ENCODE results near the gene PRKCQ.

The PRKCQ gene

GRCh38 chr10:6567203-6567703, 12.8 kb downstream of the PRKCQ start:
- DNase-seq (ENCODE audit: low spot score) = no peak

DNA sequence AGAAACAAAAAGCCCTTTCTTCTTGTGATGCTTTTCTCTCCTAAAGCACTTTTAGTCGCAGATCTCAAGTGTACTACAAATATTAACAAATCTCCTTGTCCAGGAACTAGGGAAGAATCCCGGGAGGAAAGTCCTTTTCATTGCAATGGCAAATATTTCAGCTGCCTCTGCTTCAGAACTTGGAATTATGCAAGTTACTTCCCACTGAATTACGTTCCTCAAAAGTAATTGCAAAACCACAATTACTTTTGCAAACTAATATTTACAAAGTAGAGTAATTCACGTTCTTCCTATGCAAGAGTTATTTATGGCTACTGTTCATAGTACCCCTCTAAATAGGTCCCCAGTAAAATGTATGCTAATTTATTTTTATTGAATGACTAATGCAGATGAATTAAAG, 14.5 kb downstream of the PRKCQ start:
- no peak for DNase-seq (ENCODE audit: low spot score)

GRCh38 chr10:6564367-6564766, 15.7 kb downstream of the PRKCQ start:
- no peak for DNase-seq (ENCODE audit: low spot score)

DNA sequence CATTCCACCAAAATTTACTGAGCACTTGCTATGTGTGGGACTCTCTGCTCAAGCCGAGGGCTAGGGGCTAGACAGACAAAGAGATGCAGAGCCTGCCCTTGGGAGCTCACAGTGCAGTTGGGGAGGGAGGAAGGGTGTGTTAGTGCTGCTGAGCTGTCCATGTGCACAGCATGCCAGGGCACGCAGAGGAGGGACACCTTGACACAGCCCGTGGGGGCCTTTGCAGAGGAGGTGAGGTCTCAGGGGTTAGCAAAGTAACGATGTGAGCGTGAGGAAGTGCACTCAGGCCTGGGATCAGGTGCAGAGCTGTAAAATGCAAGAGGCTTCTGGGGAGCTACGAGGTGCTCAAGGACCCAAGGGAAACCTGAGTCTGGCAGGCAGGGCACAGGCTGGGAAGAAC, 16.3 kb downstream of the PRKCQ start:
- DNase-seq (ENCODE audit: low spot score) = no peak

DNA sequence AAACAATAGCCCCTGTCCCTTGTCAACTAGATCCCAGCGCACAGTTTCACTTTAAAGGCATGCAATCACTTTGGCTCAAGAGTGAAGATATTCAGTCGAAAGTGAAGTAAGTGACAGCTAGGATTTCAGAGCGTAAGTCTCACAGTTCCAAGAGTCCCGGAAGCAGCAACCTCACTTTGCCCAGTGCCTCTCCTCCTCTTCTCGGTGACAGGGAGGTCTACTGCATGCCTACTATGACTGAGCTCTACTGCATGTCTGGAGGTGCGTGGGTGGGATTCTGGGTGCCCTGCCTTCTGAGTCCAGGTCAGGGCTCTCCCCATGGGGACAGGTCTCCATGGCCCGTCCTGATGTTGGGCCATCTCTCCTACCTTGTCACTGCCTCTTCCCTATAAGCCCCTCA, 17.0 kb downstream of the PRKCQ start:
- no peak for DNase-seq (ENCODE audit: low spot score)

DNA sequence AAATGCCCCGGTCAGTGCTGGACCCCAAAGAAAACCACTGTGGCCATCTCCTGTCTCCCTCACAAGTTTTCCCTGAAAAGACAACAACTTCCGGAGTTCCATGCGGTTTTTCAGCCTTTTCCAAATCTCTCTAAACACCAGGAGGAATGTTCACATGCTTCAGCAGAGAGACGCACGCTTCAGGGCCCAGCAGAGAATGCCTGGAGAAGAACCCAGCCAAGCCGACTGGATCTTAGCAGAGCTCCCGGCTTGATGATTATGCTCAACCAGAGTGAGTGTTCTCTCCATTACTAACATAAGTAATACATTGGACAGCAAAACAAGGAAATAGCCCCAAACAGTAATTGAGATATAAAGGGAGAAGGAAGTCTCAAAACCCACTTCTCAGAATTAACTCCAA, 17.9 kb downstream of the PRKCQ start:
- DNase-seq (ENCODE audit: low spot score) = no peak

GRCh38 chr10:6561552-6561951, 18.5 kb downstream of the PRKCQ start:
- no peak for DNase-seq (ENCODE audit: low spot score)

DNA sequence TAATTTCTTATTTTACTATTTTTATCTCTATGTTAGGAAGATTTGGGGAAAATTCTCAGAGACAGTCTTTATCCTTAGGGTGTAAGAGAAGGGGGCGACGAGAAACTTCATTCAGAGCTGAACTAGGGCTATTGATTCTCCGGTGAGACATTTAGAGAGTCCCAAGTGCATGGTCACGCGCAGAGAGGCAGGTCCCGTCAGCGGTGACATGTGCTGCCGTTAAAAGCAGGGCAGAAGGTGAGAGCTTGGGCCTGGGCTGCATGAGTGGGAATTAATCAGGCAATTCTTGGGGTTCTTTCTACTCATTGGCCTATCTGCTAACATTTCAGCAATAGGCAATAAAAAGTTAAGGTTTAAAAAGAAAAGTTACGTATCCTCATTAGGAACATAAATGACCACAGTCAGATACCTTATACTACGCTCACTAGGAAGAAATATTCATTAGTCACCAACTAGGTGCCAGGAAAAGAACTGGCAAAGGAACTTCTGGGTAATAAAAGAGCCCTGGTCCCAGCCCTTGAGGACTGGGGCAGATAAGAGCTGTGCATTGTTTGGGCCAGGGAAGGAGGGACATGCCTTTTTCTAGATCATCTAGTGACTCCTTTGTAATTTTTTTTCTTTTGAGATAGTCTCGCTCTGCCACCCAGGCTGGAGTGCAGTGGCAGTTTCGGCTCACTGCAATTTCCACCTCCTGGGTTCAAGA, 21.2 kb downstream of the PRKCQ start:
- DNase-seq (ENCODE audit: low spot score) = no peak

GRCh38 chr10:6558272-6558671, 21.8 kb downstream of the PRKCQ start:
- DNase-seq (ENCODE audit: low spot score) = no peak

DNA sequence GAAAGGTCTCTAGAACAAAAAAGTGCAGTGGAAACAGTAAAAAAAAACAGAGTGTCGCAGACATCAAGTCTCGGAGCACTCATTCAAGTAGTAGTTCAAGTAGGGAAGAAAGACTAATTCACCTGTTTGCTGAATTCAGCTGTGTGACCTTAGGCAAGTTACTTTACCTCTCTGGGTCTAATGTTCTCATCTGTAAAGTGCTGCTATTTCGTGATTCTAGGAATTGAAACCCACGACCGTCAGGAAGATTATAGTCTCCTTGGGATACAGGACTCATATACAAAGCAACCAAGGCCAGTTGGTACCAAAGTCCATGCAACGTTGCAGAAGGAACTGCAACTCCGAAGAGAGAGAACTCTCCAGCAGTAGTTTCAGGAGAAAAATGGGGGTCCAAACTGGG, 26.1 kb downstream of the PRKCQ start:
- no peak for DNase-seq (ENCODE audit: low spot score)

DNA sequence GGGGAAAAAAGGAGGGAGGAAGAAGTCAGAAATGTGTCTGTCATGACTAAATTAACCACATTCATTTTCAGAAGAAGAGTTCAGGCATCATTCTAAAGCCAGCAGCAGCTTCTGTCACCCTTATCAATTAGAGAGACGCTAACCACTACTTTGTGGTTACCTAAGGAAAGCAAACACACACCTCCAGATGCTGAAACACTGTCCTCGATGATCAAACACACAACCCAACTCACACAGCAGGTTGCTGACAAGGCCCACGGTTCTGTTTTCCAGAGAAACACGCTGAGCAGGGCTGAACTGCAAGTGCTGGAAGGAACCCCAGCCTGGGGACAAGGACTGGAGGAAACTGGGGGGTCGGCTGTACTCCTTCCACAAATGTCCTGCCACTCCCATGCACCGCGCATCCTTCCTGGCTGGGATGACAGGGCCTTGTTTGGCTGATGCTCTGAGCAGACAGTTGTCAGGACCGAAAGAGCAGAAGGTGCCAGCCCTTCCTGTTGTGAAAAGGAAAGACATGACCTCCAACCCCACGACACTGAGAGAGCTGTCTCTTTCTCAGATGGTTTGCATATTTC, 36.6 kb downstream of the PRKCQ start:
- no peak for DNase-seq (ENCODE audit: low spot score)

DNA sequence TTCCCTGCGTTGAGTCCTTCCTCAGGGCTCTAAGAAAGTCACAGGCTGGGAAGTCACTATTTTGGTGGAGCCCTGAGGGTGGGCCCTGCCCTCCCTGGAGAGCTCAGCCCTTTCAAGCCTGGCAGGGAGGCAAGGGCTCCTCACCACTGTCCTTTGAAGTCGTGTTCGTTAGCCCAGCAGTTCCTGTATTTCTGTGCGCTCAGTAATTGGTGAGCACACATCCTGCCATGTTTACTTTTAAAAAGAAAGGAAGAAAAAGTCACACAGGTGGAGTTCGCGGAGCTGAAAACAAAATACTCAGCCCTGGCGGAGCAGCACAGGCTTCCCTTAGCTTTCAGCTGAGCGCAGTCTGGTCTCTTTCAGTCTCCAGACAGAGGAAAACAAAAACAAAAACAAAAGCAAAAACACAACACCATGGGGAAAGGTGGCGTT, 37.1 kb downstream of the PRKCQ start:
- DNase-seq (ENCODE audit: low spot score) = no peak

- no peak for DNase-seq (ENCODE audit: low spot score)
Observed at GRCh38 chr10:6539833-6540232, 40.2 kb downstream of the PRKCQ start.

DNA sequence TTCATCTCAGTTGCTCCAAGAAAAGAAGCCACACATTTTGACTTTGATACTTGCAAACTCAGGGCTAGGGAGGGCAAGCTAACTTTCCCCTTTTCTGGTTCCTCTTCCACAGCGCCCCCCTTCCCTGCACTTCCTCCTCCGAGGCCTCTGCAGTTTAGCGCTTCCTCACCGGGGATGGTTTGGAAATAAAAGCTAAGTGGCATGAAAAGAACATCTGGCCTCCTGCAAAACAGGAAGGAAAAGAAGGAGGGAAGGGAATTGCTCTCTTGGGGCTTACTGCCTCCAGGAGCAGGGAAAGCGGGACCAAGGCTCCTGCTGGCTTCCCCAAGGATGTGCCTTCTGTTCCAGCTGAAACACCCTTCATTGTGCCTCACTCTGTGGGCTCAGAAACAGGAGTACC, 42.3 kb downstream of the PRKCQ start:
- DNase-seq (ENCODE audit: low spot score) = no peak

GRCh38 chr10:6536102-6536501, 44.0 kb downstream of the PRKCQ start:
- DNase-seq (ENCODE audit: low spot score) = no peak

DNA sequence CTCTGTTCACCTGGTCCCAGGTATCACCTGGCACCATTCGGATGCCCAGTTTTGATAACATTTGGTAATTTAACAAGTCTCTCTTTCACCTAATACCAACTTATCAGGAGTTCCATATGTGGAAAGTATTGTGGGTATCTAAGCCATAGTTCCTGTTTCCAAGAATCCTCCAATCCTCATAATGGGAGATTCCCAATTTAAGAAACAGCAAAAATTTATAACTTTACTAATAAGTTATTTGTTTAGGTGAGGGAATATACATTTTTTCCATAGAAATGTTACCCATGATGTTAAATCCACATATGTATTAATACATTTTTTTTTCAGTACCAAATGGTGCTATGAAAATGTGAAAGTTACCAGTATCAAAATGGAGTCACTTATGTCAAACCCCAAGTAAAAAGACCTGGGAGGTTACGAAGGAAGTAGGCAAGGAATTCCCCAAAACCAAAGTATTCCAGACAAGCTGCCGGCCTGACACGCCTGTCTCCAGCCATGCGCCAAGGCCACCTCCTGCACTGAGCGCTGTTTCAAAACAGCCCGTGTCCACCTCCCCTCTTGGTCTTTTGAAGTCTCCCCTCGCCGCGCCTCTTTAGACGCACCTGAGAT, 44.8 kb downstream of the PRKCQ start:
- DNase-seq (ENCODE audit: low spot score) = no peak

DNA sequence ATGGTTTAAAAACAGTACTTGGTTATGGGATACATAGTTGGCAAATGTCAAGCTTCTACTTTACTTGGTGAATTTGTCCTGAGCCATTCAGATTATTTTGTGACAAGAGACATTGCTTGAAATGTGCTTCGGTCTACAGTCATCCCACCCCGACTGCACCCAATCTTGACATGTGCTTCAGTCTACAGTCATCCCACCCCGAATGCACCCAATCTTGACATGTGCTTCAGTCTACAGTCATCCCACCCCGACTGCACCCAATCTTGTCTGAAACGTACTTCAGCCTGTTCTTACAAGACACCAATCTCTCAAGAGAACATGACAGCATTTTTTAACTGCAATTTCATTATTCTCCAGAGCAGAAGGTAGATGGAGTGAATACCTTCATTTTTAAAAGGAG, 47.8 kb downstream of the PRKCQ start:
- DNase-seq (ENCODE audit: low spot score) = no peak

GRCh38 chr10:6530966-6531365, 49.1 kb downstream of the PRKCQ start:
- no peak for DNase-seq (ENCODE audit: low spot score)

DNA sequence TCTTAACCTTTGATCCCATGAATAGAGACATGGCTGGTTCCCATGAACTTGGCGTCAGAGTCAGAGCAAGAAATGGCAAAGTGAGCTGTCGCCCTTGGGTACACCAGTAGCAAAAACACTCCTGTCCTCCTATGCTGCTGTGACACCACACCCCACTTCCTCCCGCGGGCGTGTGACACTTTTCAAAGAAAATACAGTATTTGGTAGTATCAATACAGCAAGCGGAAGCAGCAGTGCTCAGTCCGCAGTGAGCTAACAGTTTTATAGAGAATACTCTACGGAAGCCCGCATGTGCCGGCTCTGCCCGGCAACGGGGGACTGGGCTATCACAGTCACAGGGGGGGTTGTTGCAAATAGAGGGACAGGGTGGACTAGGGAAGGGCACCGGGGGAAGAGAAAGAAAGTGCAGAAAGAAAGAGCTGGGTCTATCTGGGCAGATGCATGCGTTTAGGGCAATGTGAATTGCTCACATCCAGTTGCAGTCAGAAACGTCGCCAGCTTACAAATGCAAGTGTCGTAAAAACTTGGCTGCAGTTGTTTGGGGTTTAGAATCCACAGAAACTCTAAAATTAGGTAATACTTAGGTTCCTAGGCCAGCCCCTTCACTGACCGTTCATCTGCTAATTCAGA, 49.8 kb downstream of the PRKCQ start:
- DNase-seq (ENCODE audit: low spot score) = no peak

DNA sequence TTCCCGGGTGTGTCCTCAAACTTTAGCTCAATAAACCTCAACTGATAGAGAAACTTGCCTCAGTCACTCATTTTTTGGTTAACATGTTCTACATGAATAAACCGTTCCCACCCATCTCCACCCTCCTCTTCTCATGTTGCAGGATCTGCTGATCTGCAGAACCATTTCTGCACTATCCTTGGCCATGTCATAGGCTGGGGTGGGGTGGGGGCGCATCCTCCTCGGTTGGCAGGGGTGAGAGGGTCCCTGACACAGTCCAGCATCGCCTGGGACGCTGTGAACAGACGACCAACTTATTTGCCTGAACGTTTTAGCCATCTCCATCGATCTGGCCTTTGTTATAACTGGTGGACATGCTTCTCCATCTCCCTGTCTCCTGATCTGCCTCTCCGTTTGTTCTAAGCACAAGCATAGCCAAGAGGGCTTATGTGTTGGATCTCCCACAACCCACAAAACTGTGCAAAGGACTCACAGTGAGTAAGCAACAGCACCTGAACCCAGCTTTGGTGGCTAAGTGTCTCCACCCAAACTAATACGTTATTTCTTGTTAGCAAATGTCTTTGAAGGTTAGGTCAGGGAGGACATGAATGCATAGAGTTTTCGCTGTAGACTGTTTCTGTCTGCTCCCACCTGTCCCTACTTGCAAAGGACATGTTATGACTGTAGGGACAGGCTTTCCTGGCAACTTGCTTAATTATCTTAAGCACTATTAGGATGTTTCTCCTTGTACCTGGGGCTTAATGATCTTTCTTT, 51.7 kb downstream of the PRKCQ start:
- DNase-seq (ENCODE audit: low spot score) = no peak

- no peak for DNase-seq (ENCODE audit: low spot score)
Observed at GRCh38 chr10:6525599-6526165, 54.4 kb downstream of the PRKCQ start.

DNA sequence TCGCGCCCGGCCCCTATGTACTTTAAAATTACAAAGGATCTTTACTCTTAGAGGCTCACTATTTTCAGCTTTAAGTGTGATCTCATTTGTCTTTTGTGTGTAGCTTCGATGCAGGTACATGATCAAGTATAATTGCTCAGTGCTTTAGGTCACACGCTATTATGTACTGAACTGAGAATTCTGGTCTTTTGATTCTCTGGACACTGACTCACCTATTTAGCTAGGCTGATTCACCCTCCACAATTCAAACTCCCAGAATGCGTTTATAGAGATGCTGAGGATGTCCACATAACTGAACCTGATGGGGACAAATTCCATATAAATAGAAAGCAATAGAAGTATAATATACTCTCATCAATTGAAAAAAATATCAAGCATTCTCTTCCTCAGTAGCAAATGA, 57.8 kb downstream of the PRKCQ start:
- no peak for DNase-seq (ENCODE audit: low spot score)
